ENCODE data around the gene MMP15.

- no peak for TF ChIP-seq CTCF (IDR thresholded peaks at IDR 0.05)
- no peak for TF ChIP-seq POLR2A (IDR thresholded peaks at IDR 0.05)
- TF ChIP-seq EP300 (IDR thresholded peaks at IDR 0.05), result no peak
Observed at GRCh38 chr16:58010886-58011285, 14.7 kb upstream of the MMP15 start.

Measured in stomach (tissue), 4 donors.